GM21723 (cell line): ENCODE results near the gene PKP4.
"Not testable (repeated sequence)": the region's sequence is repeated elsewhere in the genome, so short reads cannot be mapped to it uniquely, and the experiment has no call there.

Experiments
- ATAC-seq: cut with Tn5 transposase; IDR thresholded peaks from one replicate; pipeline ENCODE4 v1.9.1; 2021; ENCODE audit warnings: mild to moderate bottlenecking, moderate library complexity; ENCODE audit not compliant: unreplicated experiment

The PKP4 gene

DNA sequence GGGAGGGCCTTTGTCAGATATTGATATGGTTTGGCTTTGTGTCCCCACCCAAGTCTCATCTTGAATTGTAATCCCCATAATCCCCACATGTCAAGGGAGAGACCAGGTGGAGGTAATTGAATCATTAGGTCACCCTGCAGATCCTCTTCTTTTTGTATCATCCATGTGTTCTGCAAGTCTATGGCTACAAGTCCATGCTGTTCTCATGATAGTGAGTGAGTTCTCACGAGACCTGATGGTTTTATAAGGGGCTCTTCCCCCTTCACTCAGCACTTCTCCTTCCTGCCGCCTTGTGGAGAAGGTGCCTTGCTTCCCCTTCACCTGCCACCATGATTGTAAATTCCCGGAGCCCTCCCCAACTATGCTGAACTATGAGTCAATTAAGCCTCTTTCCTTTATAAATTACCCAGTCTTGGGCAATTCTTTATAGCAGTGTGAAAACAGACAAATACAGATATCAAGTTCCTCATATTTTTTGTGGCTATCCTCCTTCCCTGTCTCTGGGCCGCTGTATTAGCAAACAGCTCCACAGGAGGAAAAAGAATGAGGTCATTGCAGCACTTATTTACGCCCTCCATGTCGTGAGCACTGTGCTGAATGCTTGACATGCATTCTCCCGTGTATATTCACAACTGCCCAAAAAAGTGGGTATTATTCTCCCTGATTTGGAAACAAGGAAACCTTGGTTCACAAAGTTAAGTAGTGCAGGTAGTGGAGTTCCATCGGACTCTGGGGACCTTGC, 248.1 kb downstream of the PKP4 start:
- not testable (repeated sequence) for ATAC-seq

- no peak for ATAC-seq
These were observed 256.2 kb downstream of the PKP4 start for GRCh38 chr2:158712791-158713522.

- no peak for ATAC-seq
These were observed 256.9 kb downstream of the PKP4 start for GRCh38 chr2:158713523-158714138.

GRCh38 chr2:158714420-158714819, 257.7 kb downstream of the PKP4 start:
- no peak for ATAC-seq

GRCh38 chr2:158715357-158715756, 258.6 kb downstream of the PKP4 start:
- ATAC-seq = no peak

- ATAC-seq = no peak
These were observed 259.5 kb downstream of the PKP4 start for GRCh38 chr2:158716121-158716791.

- ATAC-seq = no peak
These were observed 260.2 kb downstream of the PKP4 start for GRCh38 chr2:158716921-158717320.

GRCh38 chr2:158717366-158718195, 260.8 kb downstream of the PKP4 start:
- ATAC-seq = no peak

GRCh38 chr2:158718196-158718585, 261.4 kb downstream of the PKP4 start:
- no peak for ATAC-seq

DNA sequence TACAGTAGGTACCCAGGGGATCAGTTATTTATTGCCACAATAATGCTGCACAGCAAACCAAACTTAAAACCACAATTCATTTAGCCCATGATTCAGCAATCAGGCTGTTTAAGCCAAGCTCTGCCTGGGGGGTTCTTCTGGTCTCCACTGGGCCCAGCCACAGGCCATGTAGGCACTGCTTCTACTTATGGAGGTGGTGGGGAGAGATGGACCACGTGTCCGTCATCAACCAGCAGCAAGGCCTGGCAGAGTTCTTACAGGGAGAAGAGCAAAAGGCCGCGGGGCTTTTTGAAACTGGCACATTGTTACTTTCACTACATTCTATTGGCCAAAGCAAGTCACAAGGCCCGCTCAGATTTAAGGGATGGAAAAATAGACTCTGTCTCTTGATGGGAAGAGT, 262.1 kb downstream of the PKP4 start:
- no peak for ATAC-seq

GRCh38 chr2:158719403-158719802, 262.7 kb downstream of the PKP4 start:
- no peak for ATAC-seq

DNA sequence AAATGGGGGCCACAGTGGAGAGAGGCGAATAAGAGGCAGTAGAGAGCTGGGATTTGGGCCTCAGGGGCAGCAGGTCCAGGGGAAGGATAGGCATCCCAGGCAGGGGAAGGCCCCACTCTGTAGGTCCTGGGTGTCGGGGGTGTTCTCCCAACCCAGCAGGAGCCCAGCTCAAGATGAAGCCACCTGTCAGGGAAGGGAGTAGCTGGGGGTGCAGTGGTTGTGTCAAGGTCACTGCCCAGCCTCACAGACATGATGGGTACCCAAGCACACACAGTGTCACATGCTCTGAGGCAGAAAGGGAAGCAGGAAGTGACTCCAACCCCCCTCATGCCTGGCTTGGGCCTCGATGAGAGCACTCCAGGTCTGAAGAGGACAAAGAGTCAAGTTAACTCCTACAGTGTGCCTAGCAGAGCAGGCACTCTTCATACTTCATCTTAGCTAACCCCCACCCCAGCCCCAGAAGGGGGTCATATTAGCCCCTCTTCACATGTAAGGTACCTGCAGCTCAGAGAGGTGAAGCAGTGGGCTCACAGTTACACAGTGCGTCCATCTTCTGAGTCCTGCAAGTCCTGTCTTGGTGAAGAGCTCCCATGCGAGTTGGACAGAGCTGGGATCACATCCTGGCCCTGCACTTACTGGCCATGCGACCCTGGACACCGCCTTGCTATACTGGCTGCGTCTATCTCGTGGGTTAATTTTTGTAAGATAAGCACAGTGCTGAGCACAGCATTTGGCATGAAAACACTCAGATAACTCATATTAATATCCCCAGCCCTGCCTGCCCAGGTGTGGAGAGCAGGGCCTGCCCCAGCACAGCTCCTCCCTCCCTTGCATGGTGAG, 265.7 kb downstream of the PKP4 start:
- no peak for ATAC-seq

GRCh38 chr2:158723181-158723838, 266.6 kb downstream of the PKP4 start:
- ATAC-seq = no peak

GRCh38 chr2:158723921-158724802, 267.4 kb downstream of the PKP4 start:
- ATAC-seq = no peak

GRCh38 chr2:158724803-158725381, 268.1 kb downstream of the PKP4 start:
- no peak for ATAC-seq

GRCh38 chr2:158725441-158725891, 268.7 kb downstream of the PKP4 start:
- no peak for ATAC-seq

- no peak for ATAC-seq
These were observed 270.3 kb downstream of the PKP4 start for GRCh38 chr2:158726911-158727592.
